GM23338 (cell line): ENCODE data around the gene SYNDIG1.

Experiments used
- CTCF ChIP-seq, 2 experiments: fragments of 200-600 bp in 1 of 2; sonication (generic) in 1 of 2; conservative IDR thresholded peaks; 2 replicates each; pipeline versions ENCODE4 v1.5.1 to v1.6.1; 2016 to 2017; ENCODE audit warnings: antibody characterized with exemption in 2 of 2, low read depth in 2 of 2, mild to moderate bottlenecking in 2 of 2, moderate library complexity in 1 of 2
- EZH2 ChIP-seq: fragments of 200-600 bp; sonication (generic); IDR thresholded peaks from one replicate; pipeline ENCODE4 v1.8.0; 2017; ENCODE audit warnings: antibody characterized with exemption, mild to moderate bottlenecking, low read depth; ENCODE audit not compliant: unreplicated experiment
- EZH2phosphoT487 ChIP-seq: fragments of 200-600 bp; sonication (generic); IDR thresholded peaks from one replicate; pipeline ENCODE4 v1.8.1; 2018; ENCODE audit warnings: antibody characterized with exemption; ENCODE audit not compliant: unreplicated experiment
- NANOG ChIP-seq: IDR thresholded peaks from 2 replicates; pipeline ENCODE4 v1.6.1; 2016; ENCODE audit warnings: antibody characterized with exemption, borderline replicate concordance
- POLR2AphosphoS5 ChIP-seq: IDR thresholded peaks from 2 replicates; pipeline ENCODE4 v1.6.1; 2016; ENCODE audit warnings: antibody characterized with exemption, low read depth
- REST ChIP-seq: IDR thresholded peaks from one replicate; pipeline ENCODE4 v1.6.1; 2018; ENCODE audit warnings: antibody characterized with exemption; ENCODE audit not compliant: unreplicated experiment
- ZNF331 ChIP-seq: fragments of 250-450 bp; sonication (Bioruptor Pico); IDR thresholded peaks from 2 replicates; pipeline ENCODE4 v1.5.0; 2020; ENCODE audit warnings: low read depth, mild to moderate bottlenecking, moderate library complexity

- no peak for TF ChIP-seq CTCF (conservative IDR thresholded peaks at IDR 0.05; ENCODE audit: low read depth in 2 of 2)
- no peak for TF ChIP-seq POLR2AphosphoS5
- no peak for TF ChIP-seq REST
- TF ChIP-seq EZH2: no peak
- TF ChIP-seq ZNF331: no peak
- no peak for TF ChIP-seq NANOG
- TF ChIP-seq EZH2phosphoT487: no peak
These were observed 105.4 kb downstream of the SYNDIG1 start for GRCh38 chr20:24574797-24575196.
